PC-9 (cell line): Measurements from ENCODE around the gene COL21A1. TPM values are rescaled to one million over a fixed set of nuclear protein-coding genes. Genes with fewer than 3 reads are reported as not detected.
A peak's percentile ranks its signal among the peaks of the same experiment; 100 is the strongest.

Source experiments
- BruUV-seq: library from RNA; stranded (reverse); fragments of 400-500 nt; replicated peaks from 2 replicates; lab custom pipeline; 2021; lab: Mats Ljungman, UMichigan
- CTCF ChIA-PET: fragments of 300-600 bp; sonication (Branson Sonifier 250); formaldehyde crosslinking; loops from one replicate; lab custom pipeline; 2022; ENCODE audit warnings: antibody characterized with exemption; lab: Charles Lee
- POLR2A ChIA-PET: fragments of 300-600 bp; sonication (Branson Sonifier 250); formaldehyde crosslinking; loops from one replicate; lab custom pipeline; 2022; ENCODE audit warnings: antibody characterized with exemption; ENCODE audit not compliant: unreplicated experiment; lab: Charles Lee
- DNase-seq, 2 experiments: peaks; one replicate each; pipeline versions ENCODE4 v3.0.0 to v3.0.0-alpha.2; 2015 to 2022; ENCODE audit warnings: mixed read lengths in 1 of 2
- H2AFZ ChIP-seq: fragments of 200-600 bp; sonication (generic); 2 replicates; pipeline ENCODE4 v1.8.1; 2017; ENCODE audit warnings: antibody characterized with exemption
- H3F3A ChIP-seq: fragments of 200-600 bp; sonication (generic); 2 replicates; pipeline ENCODE4 v1.8.1; 2017; ENCODE audit warnings: antibody characterized with exemption, mild to moderate bottlenecking, low read depth; ENCODE audit not compliant: insufficient read depth
- H3K27ac ChIP-seq: fragments of 200-600 bp; sonication (generic); 2 replicates; pipeline ENCODE4 v1.6.1; 2016; ENCODE audit warnings: mixed run types
- H3K27me3 ChIP-seq: fragments of 200-600 bp; sonication (generic); 2 replicates; pipeline ENCODE4 v1.6.1; 2016; ENCODE audit warnings: low read depth, mixed run types; ENCODE audit not compliant: insufficient read depth
- H3K36me3 ChIP-seq: fragments of 200-600 bp; sonication (generic); 2 replicates; pipeline ENCODE4 v1.6.1; 2016; ENCODE audit warnings: low read depth, mixed run types
- H3K4me1 ChIP-seq: fragments of 200-600 bp; sonication (generic); replicated peaks from 2 replicates; pipeline ENCODE4 v1.6.1; 2016; ENCODE audit warnings: mixed run types; ENCODE audit not compliant: insufficient read depth
- H3K4me2 ChIP-seq: fragments of 200-600 bp; sonication (generic); 2 replicates; pipeline ENCODE4 v1.6.1; 2017; ENCODE audit warnings: mixed run types
- H3K4me3 ChIP-seq: fragments of 200-600 bp; sonication (generic); 2 replicates; pipeline ENCODE4 v1.6.1; 2016; ENCODE audit warnings: mixed run types
- H3K79me2 ChIP-seq: fragments of 200-600 bp; sonication (generic); 2 replicates; pipeline ENCODE4 v1.6.1; 2017; ENCODE audit warnings: low read depth, mixed run types
- H3K9me2 ChIP-seq: fragments of 200-600 bp; sonication (generic); 2 replicates; pipeline ENCODE4 v1.8.1; 2017; ENCODE audit warnings: mild to moderate bottlenecking; ENCODE audit not compliant: insufficient read depth
- H3K9me3 ChIP-seq: fragments of 200-600 bp; sonication (generic); 2 replicates; pipeline ENCODE4 v1.8.1; 2016; ENCODE audit warnings: low read depth; ENCODE audit not compliant: insufficient read depth
- H4K20me1 ChIP-seq: fragments of 200-600 bp; sonication (generic); 2 replicates; pipeline ENCODE4 v1.8.1; 2017; ENCODE audit not compliant: insufficient read depth
- CTCF ChIP-seq: fragments of 200-600 bp; sonication (generic); conservative IDR thresholded peaks from 2 replicates; pipeline ENCODE4 v1.6.1; 2017; ENCODE audit warnings: mixed run types, antibody characterized with exemption, mild to moderate bottlenecking, moderate library complexity
- EZH2 ChIP-seq: fragments of 200-600 bp; sonication (generic); IDR thresholded peaks from 2 replicates; pipeline ENCODE4 v1.8.0; 2017; ENCODE audit warnings: antibody characterized with exemption, low read depth
- intact Hi-C: fragments of 100-400 bp; cut with micrococcal nuclease; formaldehyde crosslinking; loops from one replicate; pipeline ENCODE4 v1.10.0; 2022; ENCODE audit not compliant: unreplicated experiment
- total RNA-seq: library from RNA; stranded (reverse); gene quantifications from 2 replicates; pipeline ENCODE4 v1.2.3, GENCODE V29; 2021

The COL21A1 gene
- total RNA-seq, 1 experiment from 2014 or later = not detected

GRCh38 chr6:56024931-56025330 is 222.4 kb downstream of the COL21A1 start:
- peak in 1 of 2 experiments; percentile 19 for DNase-seq
- TF ChIP-seq CTCF (no peak), EZH2 (no peak)
- H3K4me2 ChIP-seq = no peak overlapping the region
- no peak overlapping the region for H3K4me3 ChIP-seq
- H3K36me3 ChIP-seq = no peaks in the 10 kb centered on the region
- H3K4me1 ChIP-seq = no peaks in the 10 kb centered on the region
- H3K9me3 ChIP-seq = no peaks in the 10 kb centered on the region
- H3K9me2 ChIP-seq = no peaks in the 10 kb centered on the region
- no peaks in the 10 kb centered on the region for H3F3A ChIP-seq
- no peak overlapping the region for H3K27ac ChIP-seq
- no peak overlapping the region for H2AFZ ChIP-seq
- BruUV-seq = no TSS peak
- POLR2A ChIA-PET = no interaction called here
- H4K20me1 ChIP-seq = no peaks in the 10 kb centered on the region
- no peaks in the 10 kb centered on the region for H3K27me3 ChIP-seq
- CTCF ChIA-PET = no interaction called here
- no peaks in the 10 kb centered on the region for H3K79me2 ChIP-seq
- intact Hi-C loops = no loop called here

GRCh38 chr6:56023829-56024228 is 223.6 kb downstream of the COL21A1 start:
- ChIA-PET POLR2A (no interaction called here), CTCF (no interaction called here)
- Histone ChIP-seq H3K4me2 (no peak overlapping the region), H3K9me3 (no peaks in the 10 kb centered on the region), H3K27ac (no peak overlapping the region), H4K20me1 (no peaks in the 10 kb centered on the region), H3K4me3 (no peak overlapping the region), H3K79me2 (no peaks in the 10 kb centered on the region), H2AFZ (no peak overlapping the region), H3F3A (no peaks in the 10 kb centered on the region), H3K36me3 (no peaks in the 10 kb centered on the region), H3K9me2 (no peaks in the 10 kb centered on the region), H3K4me1 (no peaks in the 10 kb centered on the region), H3K27me3 (no peaks in the 10 kb centered on the region)
- intact Hi-C loops = no loop called here
- no peak for DNase-seq
- TF ChIP-seq EZH2 (no peak), CTCF (no peak)
- BruUV-seq = no TSS peak

GRCh38 chr6:56022678-56023077 is 224.7 kb downstream of the COL21A1 start:
- Histone ChIP-seq H3K27me3 (no peaks in the 10 kb centered on the region), H3K36me3 (no peaks in the 10 kb centered on the region), H3K27ac (no peak overlapping the region), H3K9me3 (no peaks in the 10 kb centered on the region), H3K4me2 (no peak overlapping the region), H3F3A (no peaks in the 10 kb centered on the region), H3K9me2 (no peaks in the 10 kb centered on the region), H2AFZ (no peak overlapping the region), H3K4me1 (no peaks in the 10 kb centered on the region), H4K20me1 (no peaks in the 10 kb centered on the region), H3K4me3 (no peak overlapping the region), H3K79me2 (no peaks in the 10 kb centered on the region)
- CTCF ChIA-PET = no interaction called here
- no TSS peak for BruUV-seq
- intact Hi-C loops = no loop called here
- TF ChIP-seq CTCF = no peak
- no peak for TF ChIP-seq EZH2
- POLR2A ChIA-PET = interaction anchor here (0.6 kb wide), 1 partner anchor 39 kb away, joined by 4 read pairs; no protein-coding TSS in a partner anchor
- no peak for DNase-seq
